ENCODE data around the gene GNA14. TPM values are rescaled to one million over a fixed set of nuclear protein-coding genes. Genes with fewer than 3 reads are reported as not detected.

Gene GNA14
- total RNA-seq, 1 experiment from 2014 or later, result 3.4 TPM

GRCh38 chr9:77541600-77541999, 106.5 kb downstream of the GNA14 start:
- DNase-seq (ENCODE audit: low spot score), result no peak

DNA sequence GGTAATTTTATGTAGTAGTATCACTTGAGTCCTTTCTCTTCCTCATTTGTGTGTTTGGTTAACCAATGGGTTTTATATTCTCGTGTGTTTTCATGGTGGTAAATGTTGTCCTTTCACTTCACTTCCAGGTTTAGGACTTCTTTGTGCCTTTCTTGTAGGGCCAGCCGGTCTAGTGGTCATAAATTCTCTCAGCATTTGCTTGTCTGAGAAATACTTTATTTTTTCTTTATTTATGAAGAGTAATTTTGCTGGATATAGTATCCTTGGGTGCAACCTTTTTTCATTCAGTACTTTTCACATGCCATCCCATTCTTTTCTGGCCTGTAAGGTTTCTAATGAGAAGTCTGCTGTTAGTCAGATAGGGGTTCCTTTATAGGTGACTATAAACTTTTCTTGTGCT, 107.1 kb downstream of the GNA14 start:
- no peak for DNase-seq (ENCODE audit: low spot score)

DNA sequence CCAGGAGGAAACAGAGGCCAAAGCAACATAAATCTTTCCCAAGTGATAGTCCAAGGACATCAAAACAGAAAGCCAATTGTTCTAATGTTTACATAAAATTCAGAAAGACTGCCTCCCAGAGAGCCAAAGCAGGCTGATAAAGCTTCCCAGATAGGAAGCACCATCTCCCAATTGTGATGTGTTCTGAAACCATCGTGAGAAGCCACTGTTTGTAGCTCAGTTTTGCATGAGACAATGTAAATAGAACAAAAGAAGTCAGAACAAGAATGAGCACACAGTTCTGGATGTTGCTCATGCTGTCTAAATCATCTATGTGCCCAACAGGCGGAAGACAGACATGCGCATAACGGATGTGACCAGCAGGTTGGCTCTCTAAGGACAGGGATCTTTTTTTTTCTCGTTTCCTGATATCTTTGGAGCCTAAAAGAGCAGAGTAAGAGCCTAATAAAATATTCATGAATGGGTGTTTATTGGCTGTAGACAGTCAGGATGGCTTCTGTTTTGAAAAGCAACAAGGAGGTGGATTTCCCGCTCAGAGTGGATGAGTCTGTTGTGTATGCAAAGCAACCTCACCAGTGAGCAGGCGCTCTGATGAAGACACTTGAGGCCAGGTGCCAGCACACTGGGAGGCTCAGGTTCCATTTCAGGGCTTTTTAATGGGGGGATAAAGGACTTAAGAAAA, 113.6 kb downstream of the GNA14 start:
- DNase-seq (ENCODE audit: low spot score), result no peak

- no peak for DNase-seq (ENCODE audit: low spot score)
Observed at GRCh38 chr9:77533671-77534070, 114.5 kb downstream of the GNA14 start.

GRCh38 chr9:77532607-77533006, 115.5 kb downstream of the GNA14 start:
- no peak for DNase-seq (ENCODE audit: low spot score)

DNA sequence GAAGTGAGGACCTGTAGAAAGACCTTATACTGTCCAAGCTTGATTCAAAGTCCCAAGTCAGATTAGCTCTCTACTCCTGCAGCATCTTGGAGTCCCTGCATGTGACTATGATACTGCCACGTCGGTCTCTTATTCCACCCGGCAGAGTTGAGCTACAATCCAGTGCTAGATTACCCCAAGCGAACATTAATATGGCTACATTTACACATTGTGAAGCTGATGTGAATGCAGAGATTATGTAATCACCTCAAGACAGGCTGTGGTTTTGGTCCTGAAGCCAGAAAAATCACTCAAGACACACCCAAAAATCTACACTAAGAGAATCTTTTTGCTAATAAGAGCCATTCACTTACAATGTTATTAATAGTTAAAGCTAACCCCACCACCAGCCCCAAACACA, 116.7 kb downstream of the GNA14 start:
- DNase-seq (ENCODE audit: low spot score), result no peak

DNA sequence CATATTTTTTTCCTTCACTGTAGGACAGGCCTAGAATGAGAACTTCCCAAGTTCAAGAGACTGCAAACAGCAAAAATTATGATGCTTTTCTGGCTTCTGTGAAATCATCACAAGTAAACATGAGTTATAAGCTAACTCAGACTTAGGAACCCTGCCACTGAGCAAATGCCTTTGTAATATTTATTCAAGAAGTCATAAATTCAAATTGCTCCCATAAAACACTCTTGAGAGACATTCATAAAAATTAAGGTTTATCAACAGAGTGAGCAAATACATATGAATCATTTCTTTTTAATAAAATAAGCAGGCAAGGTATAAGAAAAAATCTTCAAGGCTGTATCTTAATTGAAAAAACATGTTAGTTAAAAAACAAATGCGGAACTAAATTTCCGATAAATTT, 124.2 kb downstream of the GNA14 start:
- DNase-seq (ENCODE audit: low spot score), result peak; percentile 53

DNA sequence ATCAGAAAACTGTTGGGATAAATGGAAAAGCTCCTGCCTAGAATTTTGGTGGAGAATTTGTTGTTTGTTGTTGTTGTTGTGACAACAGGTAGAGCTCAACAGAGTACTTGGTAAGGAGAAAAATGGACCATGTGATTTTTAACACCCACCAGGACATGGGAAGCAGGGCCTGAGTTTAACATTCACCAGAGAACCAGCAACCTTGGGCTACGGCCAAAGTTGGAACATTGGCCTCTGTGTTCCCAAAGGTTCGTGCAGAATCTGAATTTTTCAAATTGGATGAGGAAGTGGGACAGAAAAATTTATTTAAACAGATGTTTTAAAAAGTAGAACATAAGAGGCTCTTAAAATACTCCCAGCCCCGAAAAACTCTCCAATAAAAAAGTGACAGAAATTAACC, 127.0 kb downstream of the GNA14 start:
- no peak for DNase-seq (ENCODE audit: low spot score)

- DNase-seq (ENCODE audit: low spot score), result no peak
Observed at GRCh38 chr9:77518688-77519087, 129.4 kb downstream of the GNA14 start.

DNA sequence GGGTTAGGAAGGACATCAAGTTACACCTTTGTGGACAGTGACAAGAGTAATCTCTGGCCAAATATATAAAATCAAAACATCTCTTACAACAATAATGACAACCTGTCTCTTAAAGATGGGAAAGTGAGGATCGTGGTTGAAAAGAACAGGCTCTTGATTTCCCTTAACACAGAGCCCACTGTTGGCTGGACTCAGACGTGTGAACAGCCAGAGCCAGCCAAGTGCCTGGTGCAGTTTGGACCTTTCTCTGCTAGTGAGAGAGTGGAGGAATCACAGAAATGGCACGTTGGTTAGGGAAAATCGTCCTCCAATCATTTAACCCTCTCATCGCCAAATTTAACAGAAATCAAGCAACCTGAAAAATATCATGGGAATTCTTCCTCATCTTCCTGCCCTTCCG, 131.3 kb downstream of the GNA14 start:
- no peak for DNase-seq (ENCODE audit: low spot score)

GRCh38 chr9:77514886-77515711, 133.0 kb downstream of the GNA14 start:
- DNase-seq (ENCODE audit: low spot score), result peak; percentile 48

DNA sequence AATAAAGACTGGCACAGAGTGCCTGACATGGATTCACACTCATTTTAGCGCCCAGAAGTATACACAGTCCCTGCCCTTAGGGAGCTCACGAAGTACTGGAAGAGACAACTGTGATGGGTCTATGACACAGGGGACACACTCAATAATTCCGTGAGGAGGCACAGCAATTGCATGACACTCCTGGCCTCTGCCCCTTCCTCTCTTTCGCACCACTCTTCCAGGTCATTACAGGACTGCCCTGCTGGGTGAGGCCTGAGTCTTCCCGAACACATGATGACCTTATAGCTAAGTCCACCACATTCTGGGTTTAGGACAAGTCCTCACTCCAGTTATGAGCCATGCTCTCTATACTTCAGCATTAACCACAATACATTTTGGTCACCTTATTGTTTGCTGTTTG, 134.7 kb downstream of the GNA14 start:
- no peak for DNase-seq (ENCODE audit: low spot score)

- no peak for DNase-seq (ENCODE audit: low spot score)
Observed at GRCh38 chr9:77512876-77513275, 135.2 kb downstream of the GNA14 start.

DNA sequence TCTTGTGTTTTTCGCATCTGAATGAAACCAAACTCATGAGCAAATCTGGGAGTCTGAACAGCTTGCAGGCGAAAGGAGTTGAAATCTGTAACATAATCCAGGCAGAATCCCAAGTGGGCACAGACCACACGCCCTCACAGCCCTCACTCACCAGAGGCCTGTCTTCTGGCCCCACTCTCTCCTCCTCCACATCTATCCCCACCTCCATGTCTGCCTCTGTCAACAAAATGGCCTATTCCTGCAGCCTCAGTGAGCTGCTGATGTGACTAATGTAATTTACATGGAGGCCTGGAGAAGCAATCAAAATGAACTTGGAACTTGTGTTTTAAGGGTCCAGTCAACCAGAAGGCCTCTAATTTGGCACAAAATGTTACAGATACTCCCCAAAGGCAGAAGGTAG, 136.6 kb downstream of the GNA14 start:
- DNase-seq (ENCODE audit: low spot score), result no peak

DNA sequence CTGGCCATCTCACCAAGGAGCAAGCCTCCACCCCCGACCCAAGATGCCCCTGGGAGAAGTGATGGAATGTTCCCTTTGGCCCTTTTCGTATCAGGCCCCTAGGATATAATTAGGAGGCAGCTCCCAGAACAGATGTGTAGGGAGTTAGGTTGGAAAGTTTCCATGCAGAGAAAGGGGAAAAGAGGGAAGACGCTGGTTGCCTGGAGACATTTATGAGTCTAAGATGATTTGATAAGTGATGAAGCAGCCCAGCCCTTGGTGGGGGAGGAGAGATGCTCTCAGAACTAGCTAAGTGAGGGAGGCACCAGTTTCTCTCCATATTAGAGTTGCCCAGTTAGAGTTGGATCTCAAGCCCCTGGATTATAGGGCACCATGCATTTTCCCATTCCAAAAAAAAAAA, 137.5 kb downstream of the GNA14 start:
- no peak for DNase-seq (ENCODE audit: low spot score)

DNA sequence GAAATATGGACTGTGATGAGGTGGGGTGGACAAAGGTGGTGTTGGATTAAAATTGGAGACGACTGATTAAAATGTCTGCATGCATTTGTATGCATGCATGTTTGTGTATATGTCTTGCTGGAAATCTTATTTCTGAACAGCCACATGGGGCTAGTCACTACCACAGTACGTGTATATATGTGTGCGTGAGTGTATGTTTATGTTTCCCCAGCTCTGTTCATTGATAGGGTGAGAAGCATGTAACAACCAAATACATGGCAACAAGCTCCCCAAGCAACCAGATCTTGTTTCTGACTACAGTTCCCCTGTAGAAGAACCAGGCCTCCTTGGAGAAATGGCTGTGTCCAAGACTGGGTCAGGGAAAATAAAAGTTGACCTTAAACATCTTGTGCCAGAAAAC, 139.7 kb downstream of the GNA14 start:
- no peak for DNase-seq (ENCODE audit: low spot score)

DNA sequence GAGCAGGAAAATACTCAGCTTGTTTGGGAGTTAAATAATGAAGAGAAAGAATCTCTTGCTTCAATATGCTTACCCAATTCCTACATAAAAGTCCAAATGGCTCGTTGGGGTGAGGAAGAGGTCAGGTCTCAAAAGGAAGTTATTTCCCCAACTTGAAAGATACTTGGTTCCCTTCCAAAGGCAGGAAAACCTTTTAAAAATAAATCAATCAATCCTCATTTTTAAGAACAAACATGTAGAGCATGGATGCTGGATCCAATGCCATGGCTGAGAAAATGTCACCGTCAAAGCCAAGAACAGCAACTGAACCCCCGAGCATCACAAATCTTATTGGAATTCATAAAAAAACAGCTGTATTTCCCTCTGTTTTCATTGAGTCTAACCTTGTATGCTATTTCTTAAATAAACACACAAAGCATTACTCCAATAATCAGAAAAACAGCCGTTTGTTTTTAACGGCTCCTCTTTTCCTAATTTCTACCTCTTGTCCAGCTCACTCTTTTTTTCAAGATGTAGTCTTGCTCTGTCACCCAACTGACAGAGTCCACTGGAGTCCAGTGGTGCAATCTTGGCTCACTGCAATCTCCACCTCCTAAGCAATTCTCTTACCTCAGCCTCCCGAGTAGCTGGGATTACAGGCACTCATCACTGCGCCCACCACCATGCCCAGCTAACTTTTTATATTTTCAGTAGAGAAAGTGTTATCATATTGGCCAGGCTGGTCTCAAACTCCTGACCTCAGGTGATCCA, 140.7 kb downstream of the GNA14 start:
- DNase-seq (ENCODE audit: low spot score), result no peak

GRCh38 chr9:77505232-77505631, 142.9 kb downstream of the GNA14 start:
- DNase-seq (ENCODE audit: low spot score), result no peak

- DNase-seq (ENCODE audit: low spot score), result no peak
Observed at GRCh38 chr9:77502568-77502967, 145.6 kb downstream of the GNA14 start.

- no peak for DNase-seq (ENCODE audit: low spot score)
Observed at GRCh38 chr9:77498891-77499290, 149.2 kb downstream of the GNA14 start.

- DNase-seq (ENCODE audit: low spot score), result no peak
Observed at GRCh38 chr9:77497322-77498198, 150.6 kb downstream of the GNA14 start.
